ENCODE data around the gene METTL17.
A peak's percentile ranks its signal among the peaks of the same experiment; 100 is the strongest.

The METTL17 gene

DNA sequence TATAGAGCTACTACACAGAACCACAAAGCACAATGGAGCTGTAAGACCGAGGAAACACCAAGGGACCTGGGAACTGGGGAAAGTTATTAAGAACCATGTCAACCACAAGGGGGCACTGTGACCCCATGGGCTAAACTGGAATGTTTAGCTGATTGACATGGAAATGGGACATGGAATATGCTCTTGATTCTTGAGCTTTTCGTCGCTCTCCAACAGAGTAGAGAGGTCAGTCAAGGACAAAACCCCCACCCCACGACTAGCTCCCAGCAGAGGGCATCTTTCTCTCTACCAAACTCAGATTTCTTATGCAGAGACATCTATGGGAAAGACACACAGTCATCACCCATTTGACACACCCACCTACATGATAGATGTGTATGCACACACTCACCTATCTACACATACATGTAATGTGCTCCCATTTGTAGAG lies 25.0 kb downstream of the METTL17 start:
- H3K27ac Mint-ChIP-seq = no peak overlapping the region
- H3K36me3 Mint-ChIP-seq (ENCODE audit: low read depth) = no peaks in the 10 kb centered on the region
- H3K9me3 Mint-ChIP-seq = no peaks in the 10 kb centered on the region
- H3K4me1 Mint-ChIP-seq (ENCODE audit: low read depth) = no peaks in the 10 kb centered on the region
- peaks cover 14% of the 10 kb centered on the region for H3K27me3 Mint-ChIP-seq
- H3K4me3 Mint-ChIP-seq = no peak overlapping the region

DNA sequence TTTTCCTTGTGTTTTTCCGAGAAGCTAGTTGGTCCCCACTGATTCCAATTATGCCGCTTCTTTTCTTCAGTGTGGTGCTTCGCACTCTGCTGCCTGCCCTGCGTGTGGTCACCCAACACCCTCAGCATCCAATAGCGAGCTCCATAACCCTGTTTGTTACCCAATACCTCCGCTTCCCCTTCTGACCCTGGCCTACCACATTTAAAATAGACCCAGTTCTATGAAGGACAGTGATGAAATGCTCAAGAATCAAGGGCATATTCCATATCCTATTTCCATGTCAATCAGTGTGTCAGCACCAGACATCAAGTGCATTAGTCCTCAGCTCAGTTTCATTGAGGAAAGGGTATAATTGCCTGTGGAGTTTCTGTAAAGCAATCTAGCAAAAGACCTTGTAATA lies 25.5 kb downstream of the METTL17 start:
- no peak overlapping the region for H3K4me3 Mint-ChIP-seq
- H3K4me1 Mint-ChIP-seq (ENCODE audit: low read depth) = no peaks in the 10 kb centered on the region
- peaks cover 14% of the 10 kb centered on the region for H3K27me3 Mint-ChIP-seq
- H3K36me3 Mint-ChIP-seq (ENCODE audit: low read depth) = no peaks in the 10 kb centered on the region
- no peaks in the 10 kb centered on the region for H3K9me3 Mint-ChIP-seq
- no peak overlapping the region for H3K27ac Mint-ChIP-seq

DNA sequence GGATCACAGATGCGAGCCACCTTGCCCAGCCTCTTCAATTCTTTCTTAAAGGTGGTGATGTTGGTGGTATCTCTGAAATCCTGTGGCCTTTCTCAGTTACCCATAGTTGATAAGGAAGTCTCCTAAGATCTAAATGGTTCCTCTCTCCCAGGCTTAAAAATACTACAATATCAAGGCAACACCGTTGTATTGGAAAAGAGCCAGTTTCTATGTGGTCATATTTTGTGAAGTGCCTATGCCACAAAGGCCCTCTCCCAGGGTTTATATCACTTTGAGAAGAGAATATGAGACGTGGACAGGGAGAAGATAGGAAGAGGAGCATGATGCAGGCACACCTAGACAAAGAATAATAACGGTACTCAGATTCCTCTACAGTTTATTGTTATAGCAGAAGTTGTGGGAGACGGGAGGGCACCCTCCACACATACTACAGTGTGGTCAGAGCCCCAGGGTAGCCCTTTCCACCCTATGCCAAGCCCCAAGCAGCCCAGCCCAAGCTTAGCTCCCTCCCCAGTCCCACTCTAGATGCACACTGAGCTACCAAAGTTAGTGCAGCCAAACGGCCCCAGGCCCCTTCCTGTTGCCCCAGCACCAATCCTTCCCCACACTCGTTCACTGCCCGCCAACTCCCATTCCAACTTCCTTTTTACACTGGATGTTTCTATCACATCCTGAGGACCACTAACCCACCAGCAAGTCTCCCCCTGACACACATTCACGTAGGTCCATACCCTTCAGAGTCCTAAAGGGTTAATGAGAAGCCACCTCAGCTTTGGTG lies 26.8 kb downstream of the METTL17 start:
- no peaks in the 10 kb centered on the region for H3K36me3 Mint-ChIP-seq (ENCODE audit: low read depth)
- H3K27ac Mint-ChIP-seq = no peak overlapping the region
- H3K27me3 Mint-ChIP-seq = peaks cover 14% of the 10 kb centered on the region
- H3K4me3 Mint-ChIP-seq = no peak overlapping the region
- H3K4me1 Mint-ChIP-seq (ENCODE audit: low read depth) = no peaks in the 10 kb centered on the region
- H3K9me3 Mint-ChIP-seq = no peaks in the 10 kb centered on the region

DNA sequence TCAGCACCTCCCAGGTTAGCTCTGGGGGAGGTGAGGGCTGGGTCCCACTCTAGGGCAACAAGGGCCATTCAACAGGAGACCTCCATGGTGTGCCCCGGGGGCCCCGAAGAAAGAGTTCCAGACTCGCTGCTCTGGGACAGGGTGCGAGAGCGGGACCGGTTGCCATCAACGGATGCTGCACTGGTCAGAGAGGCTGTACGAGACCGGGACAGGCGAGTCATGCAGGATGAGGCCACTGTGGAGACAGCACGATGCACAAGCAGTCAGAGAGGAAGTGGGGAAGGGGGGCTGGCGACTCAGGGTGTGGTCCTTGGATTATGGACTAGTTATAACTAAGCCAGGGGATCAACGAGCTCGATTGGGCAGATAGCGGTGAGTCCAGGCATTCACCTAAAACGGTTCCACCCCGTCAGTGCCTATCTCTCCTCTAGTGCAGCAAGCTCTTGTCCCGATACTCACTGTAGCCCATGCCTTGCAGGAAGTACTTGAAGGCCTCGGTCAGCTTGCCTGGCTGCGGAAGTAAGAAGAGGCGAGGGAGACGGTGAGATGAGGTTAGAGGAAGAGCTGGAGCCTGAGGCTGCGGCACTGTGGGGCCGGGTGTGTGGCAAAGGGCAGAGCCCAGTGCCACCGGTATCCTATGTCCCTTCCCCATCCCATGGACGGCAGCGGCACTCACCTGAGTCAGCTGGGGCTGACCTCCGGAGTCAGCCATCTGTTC lies 27.9 kb downstream of the METTL17 start:
- Mint-ChIP-seq H3K36me3 (ENCODE audit: low read depth) (no peaks in the 10 kb centered on the region), H3K27ac (no peak overlapping the region), H3K4me3 (no peak overlapping the region), H3K27me3 (peaks cover 4% of the 10 kb centered on the region), H3K4me1 (ENCODE audit: low read depth) (no peaks in the 10 kb centered on the region), H3K9me3 (no peaks in the 10 kb centered on the region)

DNA sequence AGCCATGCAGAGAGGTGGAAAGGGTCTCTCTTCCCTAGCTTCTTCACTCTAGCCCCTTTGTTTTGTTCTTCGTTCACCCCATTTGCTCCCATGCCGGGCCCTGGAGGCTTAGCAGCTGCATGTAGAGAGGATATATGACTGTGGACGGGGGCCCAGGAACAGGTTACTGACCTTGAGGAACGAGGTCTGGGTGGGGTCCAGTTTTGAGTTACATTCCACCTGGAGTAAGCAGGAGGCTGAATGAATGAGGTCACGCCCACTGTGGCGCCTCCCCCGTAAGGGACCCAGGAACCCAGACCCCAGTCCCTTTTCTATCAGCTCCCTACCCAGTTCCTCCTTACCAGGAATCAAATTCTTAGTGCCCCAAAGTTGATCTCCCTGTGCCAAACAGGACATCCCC lies 28.5 kb downstream of the METTL17 start:
- H3K36me3 Mint-ChIP-seq (ENCODE audit: low read depth) = no peaks in the 10 kb centered on the region
- H3K4me3 Mint-ChIP-seq = no peak overlapping the region
- H3K27ac Mint-ChIP-seq = no peak overlapping the region
- no peaks in the 10 kb centered on the region for H3K27me3 Mint-ChIP-seq
- H3K9me3 Mint-ChIP-seq = no peaks in the 10 kb centered on the region
- no peaks in the 10 kb centered on the region for H3K4me1 Mint-ChIP-seq (ENCODE audit: low read depth)

DNA sequence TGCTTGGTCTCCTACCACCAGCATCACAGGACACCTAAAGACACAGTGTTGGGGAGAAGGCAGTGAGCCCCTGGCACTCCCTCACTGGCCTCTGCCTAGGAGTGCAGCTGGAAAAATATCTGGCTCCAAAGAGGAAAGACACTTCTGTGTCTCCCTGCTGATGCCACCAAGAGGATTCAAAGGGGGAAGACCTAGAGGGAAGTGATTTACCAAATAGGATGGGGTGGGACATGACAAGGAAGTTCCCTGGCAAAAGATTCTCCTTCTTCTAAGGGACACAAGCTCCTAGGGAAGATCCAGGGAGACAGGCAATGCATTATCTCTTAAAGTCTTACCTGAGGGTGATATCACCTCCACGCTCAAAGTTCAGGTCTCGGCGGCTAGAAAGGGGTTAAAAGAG lies 29.0 kb downstream of the METTL17 start:
- H3K36me3 Mint-ChIP-seq (ENCODE audit: low read depth) = no peaks in the 10 kb centered on the region
- no peak overlapping the region for H3K27ac Mint-ChIP-seq
- peaks cover under 1% of the 10 kb centered on the region for H3K27me3 Mint-ChIP-seq
- no peaks in the 10 kb centered on the region for H3K9me3 Mint-ChIP-seq
- H3K4me3 Mint-ChIP-seq = no peak overlapping the region
- H3K4me1 Mint-ChIP-seq (ENCODE audit: low read depth) = peaks cover 2% of the 10 kb centered on the region

DNA sequence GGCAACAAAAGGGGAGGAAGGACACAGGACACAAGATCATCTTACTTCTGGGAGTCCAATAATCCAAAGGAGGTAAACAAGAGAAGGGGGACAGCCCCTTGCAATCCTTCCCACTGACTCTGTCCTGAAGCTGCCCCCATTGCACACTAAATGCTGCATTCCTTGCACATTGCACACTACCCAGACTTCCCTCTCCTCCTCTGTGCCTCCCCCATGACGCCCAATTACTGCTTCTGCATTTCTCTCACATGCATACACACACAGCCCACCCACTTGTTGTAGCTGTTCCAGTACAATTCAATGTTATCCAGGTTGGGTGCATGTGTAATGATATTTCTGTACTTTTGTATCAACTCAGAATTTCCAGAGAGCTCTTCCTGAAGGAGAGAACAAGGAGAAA lies 29.6 kb downstream of the METTL17 start:
- H3K27me3 Mint-ChIP-seq = peaks cover 6% of the 10 kb centered on the region
- no peaks in the 10 kb centered on the region for H3K36me3 Mint-ChIP-seq (ENCODE audit: low read depth)
- no peaks in the 10 kb centered on the region for H3K9me3 Mint-ChIP-seq
- H3K27ac Mint-ChIP-seq = no peak overlapping the region
- peaks cover 8% of the 10 kb centered on the region for H3K4me1 Mint-ChIP-seq (ENCODE audit: low read depth)
- no peak overlapping the region for H3K4me3 Mint-ChIP-seq

DNA sequence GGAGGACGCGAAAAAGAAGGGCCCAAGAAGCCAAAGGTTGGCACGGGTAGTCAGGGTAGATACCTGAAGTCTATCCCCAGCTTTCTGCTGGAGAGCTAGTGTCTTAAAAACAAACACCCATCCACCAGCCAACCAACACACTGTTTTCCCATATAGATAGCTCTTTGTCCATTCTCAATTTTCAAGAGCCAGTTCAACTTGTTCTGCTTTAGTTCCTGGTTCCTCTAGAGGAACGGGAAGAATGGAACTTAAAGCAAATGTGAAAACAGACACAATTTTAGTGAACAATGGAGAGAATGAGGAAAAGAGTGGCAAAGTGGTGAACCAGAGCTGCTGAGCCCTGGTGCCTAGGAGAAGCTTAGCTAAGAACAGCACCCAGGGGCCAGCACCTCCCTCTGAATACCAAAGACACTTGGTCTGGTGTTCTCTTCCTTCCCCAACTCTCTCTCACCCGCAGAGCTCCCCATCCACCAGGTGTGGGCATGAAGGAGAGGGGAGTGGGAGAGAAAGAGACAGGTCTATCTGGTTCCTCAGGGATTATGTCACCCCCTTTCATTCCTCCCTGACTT lies 31.3 kb downstream of the METTL17 start:
- H3K27ac Mint-ChIP-seq = no peak overlapping the region

DNA sequence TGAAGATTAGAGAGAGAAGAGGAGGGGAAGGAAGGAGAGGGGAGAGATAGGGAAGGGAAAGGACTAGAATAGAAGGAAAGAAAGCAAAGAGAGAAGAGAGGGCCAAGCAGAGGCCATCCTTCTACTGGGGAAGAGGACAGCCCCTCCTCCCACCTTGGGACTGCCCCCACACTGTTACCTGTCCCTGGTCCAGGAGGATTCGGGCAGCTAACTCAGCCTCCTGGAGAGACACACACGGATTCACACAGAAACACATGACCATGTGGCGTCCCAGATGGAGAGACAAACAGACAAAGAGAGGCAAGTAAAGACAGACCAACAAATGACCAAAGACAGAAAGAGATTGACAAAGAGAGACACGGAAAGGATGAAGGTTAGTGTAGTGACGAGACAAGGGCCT lies 32.9 kb downstream of the METTL17 start:
- Mint-ChIP-seq H3K27me3 (peaks cover 8% of the 10 kb centered on the region), H3K27ac (no peak overlapping the region), H3K4me1 (ENCODE audit: low read depth) (peaks cover 11% of the 10 kb centered on the region), H3K9me3 (no peaks in the 10 kb centered on the region), H3K4me3 (no peak overlapping the region), H3K36me3 (ENCODE audit: low read depth) (no peaks in the 10 kb centered on the region)

More for the DNA sequence above, 31.3 kb downstream of the METTL17 start:
- no peaks in the 10 kb centered on the region for H3K36me3 Mint-ChIP-seq (ENCODE audit: low read depth)
- peaks cover 11% of the 10 kb centered on the region for H3K4me1 Mint-ChIP-seq (ENCODE audit: low read depth)
- H3K9me3 Mint-ChIP-seq = no peaks in the 10 kb centered on the region
- H3K4me3 Mint-ChIP-seq = no peak overlapping the region
- H3K27me3 Mint-ChIP-seq = peaks cover 8% of the 10 kb centered on the region

DNA sequence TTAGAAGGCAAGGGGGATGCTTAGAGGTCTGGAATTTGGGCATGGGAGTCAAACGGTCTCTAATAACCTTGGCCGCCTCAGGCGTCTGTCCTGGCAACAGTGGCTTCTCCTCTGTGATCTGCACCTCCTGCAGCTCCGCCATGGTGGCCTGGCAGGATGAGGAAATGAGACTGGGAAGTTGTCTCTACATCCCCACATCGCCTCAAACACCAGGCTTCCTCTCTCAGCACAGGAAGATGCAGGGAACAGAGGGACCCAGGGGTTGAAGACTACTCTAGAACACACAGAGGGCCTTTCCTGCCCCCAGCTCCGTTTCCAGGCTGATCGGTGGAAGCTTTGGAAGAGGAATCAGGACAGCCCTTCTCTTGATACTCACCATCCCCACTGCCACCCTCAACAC lies 33.4 kb downstream of the METTL17 start:
- no peaks in the 10 kb centered on the region for H3K9me3 Mint-ChIP-seq
- no peaks in the 10 kb centered on the region for H3K36me3 Mint-ChIP-seq (ENCODE audit: low read depth)
- H3K4me1 Mint-ChIP-seq (ENCODE audit: low read depth) = peaks cover 11% of the 10 kb centered on the region
- peaks cover 8% of the 10 kb centered on the region for H3K27me3 Mint-ChIP-seq
- H3K27ac Mint-ChIP-seq = no peak overlapping the region
- H3K4me3 Mint-ChIP-seq = no peak overlapping the region

DNA sequence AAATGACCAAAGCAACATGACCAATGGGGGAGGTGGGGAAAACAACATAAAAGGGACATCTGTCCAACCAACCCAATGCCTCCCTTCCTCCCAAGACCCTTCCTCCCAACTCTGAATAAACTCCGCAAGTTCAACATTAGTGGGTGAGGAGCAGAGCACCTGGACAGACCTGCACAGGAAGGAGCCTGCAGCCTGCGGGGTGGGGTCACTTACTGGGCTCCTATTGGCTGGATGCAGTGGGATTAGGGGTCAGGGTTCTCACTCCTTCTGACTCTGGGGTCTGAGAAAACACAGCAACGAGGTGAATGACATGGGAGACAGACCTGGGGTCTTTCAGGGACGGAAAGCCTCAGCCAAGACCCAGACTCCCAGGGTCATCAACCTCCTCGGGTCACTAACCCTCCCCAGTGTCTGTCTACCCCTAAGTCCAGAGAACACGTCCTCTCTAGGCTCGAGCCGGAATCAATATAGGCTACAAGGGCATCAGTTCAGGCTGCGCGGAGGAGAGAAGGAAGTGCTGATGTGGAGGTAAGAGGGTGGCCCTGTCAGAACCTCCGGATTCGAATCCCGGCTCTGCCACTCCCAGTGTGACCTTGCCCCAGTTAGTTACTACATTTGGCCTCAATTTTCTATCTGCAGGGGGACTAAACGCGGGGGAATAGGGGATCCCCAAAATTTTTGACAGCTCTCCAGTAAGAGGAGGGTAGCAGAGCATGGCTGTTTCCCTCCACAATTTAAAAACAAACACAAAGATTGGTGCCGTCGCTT lies 34.2 kb downstream of the METTL17 start:
- H3K27ac Mint-ChIP-seq = peak overlapping the region; percentile 14
- peaks cover 11% of the 10 kb centered on the region for H3K4me1 Mint-ChIP-seq (ENCODE audit: low read depth)
- H3K4me3 Mint-ChIP-seq = peak overlapping the region; percentile 68
- no peaks in the 10 kb centered on the region for H3K36me3 Mint-ChIP-seq (ENCODE audit: low read depth)
- no peaks in the 10 kb centered on the region for H3K9me3 Mint-ChIP-seq
- H3K27me3 Mint-ChIP-seq = peaks cover 8% of the 10 kb centered on the region

DNA sequence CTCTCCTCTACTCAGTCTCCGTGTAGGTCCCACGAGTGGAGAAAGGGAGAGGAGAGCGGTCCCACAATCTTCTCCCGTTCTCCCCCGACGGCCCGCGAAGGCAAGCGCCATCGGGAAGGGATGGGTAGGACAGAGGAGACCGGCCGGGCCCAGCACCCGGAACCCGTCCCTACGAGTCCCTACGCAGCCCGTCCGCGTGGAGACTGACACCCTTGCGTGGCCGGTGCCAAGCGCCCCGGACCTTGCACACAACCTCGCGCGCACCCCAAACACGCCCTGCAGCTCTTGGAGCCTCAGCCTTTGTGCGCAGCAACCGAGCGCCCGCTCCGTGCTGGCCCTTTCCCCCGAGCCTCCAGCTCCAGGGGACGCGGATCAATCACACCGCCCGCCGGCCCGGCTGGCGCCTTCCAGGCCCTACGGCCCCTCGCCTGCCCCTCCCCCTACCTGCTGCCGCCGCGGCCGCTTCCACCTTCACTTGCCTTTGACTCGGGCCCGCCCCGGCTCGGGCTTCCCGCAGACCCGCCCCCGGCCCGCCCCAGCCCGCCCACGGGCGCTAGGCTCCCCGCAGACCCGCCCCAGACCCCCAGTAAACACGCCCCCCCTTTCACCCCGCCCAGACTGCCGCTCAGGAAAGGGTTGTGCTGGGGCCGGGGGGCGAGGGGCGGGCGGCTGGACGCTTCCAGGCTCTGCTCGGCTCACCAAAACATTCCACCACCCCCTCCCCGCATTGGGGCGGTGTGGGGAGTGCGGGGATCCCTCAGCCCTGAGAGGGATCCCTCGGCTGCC lies 35.0 kb downstream of the METTL17 start, which contains the start of gene NDRG2:
NDRG2 (minus strand) TSS at position 477 of the 786 bp plus-strand sequence. CDS start 1,746 bp downstream, outside the sequence.
- H3K4me3 Mint-ChIP-seq = peak within 1 kb of the TSS; percentile 73
- H3K4me1 Mint-ChIP-seq (ENCODE audit: low read depth) = peaks cover 11% of the 10 kb centered on the region
- H3K36me3 Mint-ChIP-seq (ENCODE audit: low read depth) = no peaks in the 10 kb centered on the region
- H3K27me3 Mint-ChIP-seq = peaks cover 8% of the 10 kb centered on the region
- H3K27ac Mint-ChIP-seq = peak within 1 kb of the TSS; percentile 14
- H3K9me3 Mint-ChIP-seq = no peaks in the 10 kb centered on the region

DNA sequence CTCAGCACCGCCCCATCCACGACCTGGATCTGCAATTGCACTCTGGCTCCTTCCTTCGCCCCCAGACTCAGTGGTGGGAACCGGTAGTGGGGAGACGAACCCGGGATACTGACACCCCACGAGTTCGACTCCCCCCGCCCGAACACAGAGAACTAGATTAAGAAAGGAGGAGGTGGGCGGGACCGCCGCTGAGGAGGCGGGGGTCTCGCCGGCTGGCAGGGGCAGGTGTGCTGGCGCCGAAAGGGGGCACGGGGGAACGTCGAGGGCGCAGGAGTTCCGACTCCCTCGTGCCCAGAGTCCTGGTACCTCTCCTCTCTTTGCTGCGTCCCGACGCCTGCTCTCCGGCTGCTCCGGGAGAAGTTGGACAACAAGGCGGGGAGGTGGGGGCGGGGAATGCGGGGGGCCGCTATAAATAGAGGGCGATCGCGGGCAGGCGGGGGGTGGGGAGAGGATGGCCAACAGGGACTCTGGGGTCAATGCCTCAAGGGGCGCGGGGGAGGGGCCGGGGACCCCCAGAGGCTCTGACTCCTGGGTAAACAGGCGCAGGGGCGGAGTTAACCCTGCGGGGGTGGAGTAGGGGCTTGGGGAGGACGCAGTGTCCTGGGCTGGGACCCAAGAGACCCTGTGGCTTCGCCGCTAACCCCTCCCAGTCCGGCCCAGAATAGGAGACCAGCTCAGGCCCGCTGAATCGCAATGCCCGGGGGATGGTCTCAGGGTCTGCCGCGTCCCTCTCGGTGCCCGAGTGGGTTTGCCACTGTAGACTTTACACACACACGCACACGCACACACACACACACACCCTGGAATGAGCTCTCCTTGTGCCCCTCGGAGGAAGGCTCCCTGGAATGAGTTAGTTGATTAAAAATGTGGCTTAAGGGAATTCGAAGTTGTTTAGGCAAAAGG lies 35.8 kb downstream of the METTL17 start:
- peaks cover 11% of the 10 kb centered on the region for H3K4me1 Mint-ChIP-seq (ENCODE audit: low read depth)
- peaks cover 8% of the 10 kb centered on the region for H3K27me3 Mint-ChIP-seq
- no peaks in the 10 kb centered on the region for H3K36me3 Mint-ChIP-seq (ENCODE audit: low read depth)
- H3K27ac Mint-ChIP-seq = no peak overlapping the region
- H3K4me3 Mint-ChIP-seq = peak overlapping the region; percentile 73
- no peaks in the 10 kb centered on the region for H3K9me3 Mint-ChIP-seq

Measured in stimulated activated naive CD8-positive, alpha-beta T cell treated with anti-CD3 and anti-CD28 coated beads, Interleukin-15, Interleukin-2, amounts not matched to agents 100 ng/mL and 50 ng/mL, for 24 hours (primary cell).